COLO829 (cell line): ENCODE data around the gene ESR1.
"Not testable (repeated sequence)": the region's sequence is repeated elsewhere in the genome, so short reads cannot be mapped to it uniquely, and the experiment has no call there.

Experiments
- DNase-seq: peaks from one replicate; pipeline ENCODE4 v3.0.0; 2012; ENCODE audit warnings: low spot score

Gene ESR1

DNA sequence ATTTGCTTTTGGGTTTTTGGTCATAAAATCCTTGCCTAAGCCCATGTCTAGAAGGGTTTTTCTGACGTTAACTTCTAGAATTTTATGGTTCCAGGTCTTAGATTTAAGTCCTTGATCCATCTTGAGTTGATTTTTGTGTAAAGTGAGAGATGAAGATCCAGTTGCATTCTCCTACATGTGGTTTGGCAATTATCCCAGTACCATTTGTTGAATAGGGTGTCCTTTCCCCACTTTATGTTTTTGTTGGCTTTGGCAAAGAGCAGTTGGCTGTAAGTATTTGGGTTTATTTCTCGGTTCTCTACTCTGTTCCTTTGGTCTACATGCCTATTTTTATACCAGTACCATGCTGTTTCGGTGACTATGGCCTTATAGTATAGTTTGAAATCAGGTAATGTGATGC, 86.9 kb downstream of the ESR1 start:
- not testable (repeated sequence) for DNase-seq

DNA sequence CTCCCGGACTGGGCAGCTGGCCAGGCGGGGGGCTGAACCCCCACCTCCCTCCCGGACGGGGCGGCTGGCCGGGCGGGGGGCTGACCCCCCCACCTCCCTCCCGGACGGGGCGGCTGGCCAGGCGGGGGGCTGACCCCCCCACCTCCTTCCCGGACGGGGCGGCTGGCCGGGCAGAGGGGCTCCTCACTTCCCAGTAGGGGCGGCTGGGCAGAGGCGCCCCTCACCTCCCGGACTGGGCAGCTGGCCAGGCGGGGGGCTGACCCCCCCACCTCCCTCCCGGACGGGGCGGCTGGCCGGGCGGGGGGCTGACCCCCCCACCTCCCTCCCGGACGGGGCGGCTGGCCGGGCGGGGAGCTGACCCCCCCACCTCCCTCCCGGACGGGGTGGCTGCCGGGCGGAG, 91.7 kb downstream of the ESR1 start:
- DNase-seq: not testable (repeated sequence)

DNA sequence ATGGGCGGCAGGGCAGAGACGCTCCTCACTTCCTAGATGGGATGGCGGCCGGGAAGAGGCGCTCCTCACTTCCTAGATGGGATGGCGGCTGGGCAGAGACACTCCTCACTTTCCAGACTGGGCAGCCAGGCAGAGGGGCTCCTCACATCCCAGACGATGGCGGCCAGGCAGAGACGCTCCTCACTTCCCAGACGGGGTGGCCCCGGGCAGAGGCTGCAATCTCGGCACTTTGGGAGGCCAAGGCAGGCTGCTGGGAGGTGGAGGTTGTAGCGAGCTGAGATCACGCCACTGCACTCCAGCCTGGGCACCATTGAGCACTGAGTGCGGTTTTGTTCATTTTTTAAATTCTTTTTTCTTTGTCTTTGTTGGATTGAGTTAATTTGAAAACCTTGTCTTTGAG, 92.3 kb downstream of the ESR1 start:
- not testable (repeated sequence) for DNase-seq

DNA sequence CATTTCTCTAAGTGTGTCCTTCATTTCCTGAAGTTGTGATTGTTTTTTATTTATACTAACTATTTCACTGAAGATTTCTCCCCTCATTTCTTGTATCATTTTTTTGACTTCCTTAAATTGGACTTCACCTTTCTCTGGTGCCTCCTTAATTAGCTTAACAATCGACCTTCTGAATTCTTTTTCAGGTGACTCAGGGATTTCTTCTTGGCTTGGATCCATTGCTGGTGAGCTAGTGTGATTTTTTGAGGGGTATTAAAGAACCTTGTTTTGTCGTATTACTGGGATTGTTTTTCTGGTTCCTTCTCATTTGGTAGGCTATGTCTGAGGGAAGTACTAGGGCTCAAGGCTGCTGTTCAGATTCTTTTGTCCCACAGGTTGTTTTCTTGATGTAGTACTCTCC, 92.8 kb downstream of the ESR1 start:
- DNase-seq: no peak

DNA sequence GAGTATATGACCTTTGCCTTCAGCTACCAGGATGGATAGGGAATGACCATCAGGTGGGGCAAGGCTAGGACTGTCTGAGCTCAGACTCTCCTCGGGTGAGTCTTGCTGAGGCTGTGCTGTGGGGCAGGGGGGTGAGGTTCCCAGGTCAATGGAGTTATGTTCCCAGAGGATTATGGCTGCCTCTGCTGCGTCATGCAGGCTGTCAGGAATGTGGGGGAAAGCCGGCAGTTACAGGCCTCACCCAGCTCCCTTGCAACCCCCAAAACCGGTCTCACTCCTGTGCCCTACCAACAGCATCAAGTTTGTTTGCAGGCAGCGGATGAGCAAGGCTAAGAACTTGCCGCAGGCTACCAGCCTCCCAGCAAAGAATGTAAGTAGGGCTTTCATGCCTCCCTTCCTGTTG, 93.5 kb downstream of the ESR1 start:
- DNase-seq: no peak

DNA sequence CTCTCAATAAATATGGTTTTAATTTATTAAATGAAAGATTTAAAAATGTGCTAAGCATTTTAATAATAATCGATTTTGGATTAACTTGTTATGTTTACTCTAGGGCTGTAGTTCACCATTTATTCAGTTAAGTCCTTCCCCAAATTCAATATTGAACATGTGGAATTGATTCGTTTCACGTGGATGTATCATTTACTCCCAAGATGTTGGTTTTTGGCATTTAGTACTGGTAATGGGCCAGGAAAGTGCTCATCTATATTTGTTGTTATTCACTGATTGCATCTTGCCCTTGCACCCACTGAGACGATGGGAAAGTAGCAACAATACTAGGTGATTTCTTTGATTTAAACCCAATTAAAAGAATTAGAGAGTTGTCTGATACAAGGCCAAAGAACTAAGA, 97.1 kb downstream of the ESR1 start:
- no peak for DNase-seq

DNA sequence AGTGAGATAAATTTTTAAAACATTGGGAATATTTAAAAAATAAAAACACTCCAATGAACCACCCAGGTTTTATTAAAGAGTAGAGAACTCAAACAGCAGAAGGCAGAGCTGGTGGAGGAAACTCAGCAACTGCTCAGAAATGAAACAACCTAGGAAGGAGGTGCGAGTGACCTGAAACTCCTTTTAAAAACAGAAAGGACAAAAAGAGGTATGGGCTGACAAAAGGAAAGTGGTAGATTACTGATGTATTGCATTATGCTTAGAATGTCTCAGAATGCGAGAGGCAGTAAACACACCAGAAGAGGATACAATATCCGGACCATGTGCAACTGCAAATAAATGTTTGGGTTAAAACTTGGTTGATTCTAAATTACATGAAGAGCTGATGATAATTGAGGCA, 97.6 kb downstream of the ESR1 start:
- DNase-seq: no peak

DNA sequence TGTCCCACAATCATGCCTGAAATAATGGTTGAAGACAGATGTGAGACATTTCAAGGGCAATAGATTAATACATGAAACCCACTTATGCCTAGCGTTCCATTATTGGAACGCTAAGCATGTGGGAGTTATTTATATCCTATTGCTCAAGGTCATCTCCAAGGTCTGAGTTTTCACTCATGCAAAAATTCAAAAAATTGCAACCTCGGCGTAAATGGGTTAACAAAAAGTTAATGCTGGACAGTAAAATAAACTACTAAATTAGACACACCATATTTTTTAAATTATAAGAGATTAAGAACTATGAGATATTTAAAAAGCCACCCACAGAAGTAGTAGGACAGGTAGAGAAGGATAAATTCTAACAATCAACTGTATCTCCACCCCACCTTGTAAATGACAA, 98.4 kb downstream of the ESR1 start:
- no peak for DNase-seq

DNA sequence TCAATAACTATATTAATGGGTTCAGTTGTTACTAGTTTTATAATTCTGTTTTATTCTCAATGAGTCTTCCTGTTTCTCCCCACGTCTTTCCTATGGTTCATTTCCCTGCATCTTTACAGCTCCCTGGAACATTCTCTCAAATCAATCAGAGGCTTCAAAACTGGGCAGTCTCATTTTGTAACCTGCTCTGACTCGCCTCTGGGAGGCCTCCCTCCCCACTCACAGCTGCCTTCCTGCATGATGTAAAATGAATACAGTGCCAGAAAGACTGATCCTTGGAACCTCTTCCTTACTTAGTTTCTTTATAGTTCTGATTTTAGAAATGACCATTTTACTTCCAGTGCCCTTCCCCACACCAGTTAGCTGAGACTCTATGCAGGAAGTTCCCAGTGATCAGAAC, 103.9 kb downstream of the ESR1 start:
- DNase-seq: no peak

DNA sequence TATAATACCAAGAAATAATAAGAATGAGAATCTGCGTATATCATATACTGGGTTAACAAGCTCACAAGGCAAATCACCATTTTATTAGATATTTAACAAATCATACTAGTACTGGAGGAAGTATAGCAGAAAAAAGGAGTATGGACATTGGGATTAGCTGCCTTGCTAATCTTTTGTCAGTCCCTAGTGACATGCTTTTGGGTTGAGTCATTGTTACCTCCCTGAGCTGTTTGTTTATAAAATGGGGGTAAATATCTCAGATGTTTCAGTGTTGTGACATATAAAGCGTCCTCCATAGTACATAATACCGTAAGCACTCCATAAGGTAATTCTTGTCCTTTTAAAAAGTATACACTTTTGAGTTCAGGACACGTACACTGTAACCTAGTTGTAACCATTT, 107.0 kb downstream of the ESR1 start:
- no peak for DNase-seq

DNA sequence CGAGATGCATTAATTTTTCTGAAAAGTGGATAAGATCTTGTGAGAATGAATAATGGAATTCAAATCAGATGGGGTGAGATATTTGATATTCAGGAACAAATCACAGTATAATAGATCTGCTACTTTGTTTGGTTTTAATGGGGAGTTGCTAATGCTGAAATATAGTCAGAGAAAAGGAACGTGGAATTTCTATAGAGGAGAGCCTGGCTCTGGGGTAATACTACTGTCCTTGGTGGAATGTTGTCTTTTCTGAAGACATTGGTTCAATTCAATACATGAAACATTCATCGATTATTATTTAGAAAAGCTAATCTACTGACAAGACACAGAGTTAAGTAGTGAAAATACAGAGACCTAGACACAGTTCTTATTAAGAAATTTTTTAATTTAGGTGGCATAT, 108.6 kb downstream of the ESR1 start:
- no peak for DNase-seq

DNA sequence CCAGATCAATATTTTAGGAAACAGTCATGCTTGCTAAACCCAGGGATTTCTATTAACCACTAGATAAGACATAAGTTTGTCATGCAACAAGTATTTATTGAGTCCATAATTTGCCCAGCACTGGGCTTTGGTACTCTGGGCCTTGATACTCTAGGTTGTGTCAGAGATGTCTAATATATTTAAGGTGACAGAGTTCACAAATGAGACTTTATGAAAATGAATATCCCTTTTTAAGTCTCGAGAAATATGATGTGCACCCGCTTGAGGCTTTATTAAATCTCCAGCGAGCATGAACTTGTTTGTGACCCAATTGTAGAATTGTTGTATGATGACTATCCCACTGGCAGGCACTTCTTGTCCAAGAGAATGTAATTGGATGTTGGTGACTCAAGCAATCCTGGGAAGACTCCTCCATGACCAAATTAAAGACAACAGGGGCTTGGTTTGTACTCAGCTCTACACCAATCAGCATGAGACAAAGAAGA, 109.2 kb downstream of the ESR1 start:
- DNase-seq: no peak

DNA sequence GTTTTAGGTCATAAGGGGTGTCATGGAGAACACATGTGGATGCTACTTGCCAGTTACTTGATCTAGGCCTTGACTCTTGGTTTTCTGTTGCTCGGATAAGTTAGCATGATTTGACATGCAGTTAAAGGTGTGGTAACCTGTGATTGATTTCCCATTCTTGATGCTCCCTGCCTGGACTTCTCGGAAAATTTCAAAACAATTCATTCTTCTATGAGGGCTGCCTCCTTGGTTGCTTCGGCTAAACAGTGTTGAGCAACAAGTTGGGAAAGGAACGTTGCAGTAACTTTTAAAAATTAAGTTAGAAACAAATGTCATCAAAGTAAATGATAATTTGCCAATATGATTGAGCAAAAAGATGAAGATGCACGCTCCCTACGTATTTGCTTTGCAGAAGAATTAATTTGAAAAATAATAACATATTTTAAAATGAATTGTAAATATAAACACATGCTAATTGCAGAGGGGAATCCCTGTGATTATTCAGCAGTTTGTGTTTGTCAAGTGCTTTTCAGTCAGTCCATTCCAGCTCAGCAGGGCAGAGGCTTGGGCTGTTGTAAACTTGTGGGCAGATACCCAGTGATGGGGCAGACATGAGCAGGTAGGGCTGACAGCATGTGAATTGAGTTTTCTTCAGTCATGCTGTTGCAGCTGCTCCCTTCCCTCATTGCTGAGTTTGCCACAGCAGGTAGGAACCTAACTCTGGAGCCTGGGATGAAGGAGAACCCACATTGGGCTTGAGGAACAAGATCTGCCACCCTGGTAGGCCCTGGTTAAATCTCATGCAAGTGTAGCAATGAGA, 110.2 kb downstream of the ESR1 start:
- no peak for DNase-seq

DNA sequence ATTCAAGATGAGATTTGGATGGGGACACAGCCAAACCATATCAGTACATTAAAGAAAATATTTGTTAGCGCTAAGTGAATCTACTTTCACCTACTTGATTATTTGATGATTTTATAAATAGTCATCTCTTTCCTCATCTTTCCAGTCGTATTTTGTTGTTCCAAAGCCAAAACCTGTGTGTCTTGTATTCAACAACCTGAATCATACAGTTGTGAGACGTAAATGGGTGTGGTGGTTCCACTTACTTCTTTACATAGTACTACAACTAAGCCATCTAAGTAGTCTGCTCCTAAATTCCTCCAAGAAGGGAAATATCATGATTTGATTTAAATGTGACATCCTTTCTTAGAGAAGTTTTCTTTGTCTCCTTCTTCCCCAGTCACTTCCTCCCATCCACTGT, 132.8 kb downstream of the ESR1 start:
- no peak for DNase-seq

DNA sequence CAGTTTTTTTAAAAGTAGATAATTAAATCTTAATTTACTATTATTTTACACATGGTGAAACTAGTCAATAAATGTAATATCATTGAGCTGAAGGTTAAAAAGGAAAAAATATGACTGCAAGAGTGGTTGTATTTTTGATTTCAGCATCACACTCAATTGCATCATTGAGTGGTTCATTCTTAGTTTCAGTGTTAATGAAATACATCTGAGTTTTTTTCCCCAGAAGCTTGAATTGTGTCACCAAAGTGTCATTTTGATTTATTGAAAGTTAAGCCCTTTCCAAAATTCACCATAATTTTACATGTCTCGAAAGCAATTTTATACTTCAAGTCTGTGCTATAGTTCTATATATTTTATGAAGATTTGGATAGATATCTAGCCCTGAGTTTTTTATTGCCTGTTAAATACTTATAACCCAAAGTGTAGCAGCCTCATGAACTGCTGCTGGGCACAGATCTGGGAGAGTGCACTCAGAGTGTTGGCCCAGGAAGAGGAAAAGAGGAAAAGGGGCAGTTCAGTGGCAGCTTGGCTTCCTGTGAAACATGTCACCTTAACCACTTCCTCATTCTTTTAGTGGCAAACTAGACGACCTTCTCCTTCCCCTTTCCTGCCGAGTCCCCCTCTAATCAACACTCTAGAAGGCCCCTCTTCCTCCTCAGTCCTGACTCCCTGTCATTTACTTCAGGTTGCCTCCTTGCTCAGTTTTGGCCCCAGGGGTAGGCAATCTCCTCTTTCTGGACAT, 140.7 kb downstream of the ESR1 start:
- no peak for DNase-seq

DNA sequence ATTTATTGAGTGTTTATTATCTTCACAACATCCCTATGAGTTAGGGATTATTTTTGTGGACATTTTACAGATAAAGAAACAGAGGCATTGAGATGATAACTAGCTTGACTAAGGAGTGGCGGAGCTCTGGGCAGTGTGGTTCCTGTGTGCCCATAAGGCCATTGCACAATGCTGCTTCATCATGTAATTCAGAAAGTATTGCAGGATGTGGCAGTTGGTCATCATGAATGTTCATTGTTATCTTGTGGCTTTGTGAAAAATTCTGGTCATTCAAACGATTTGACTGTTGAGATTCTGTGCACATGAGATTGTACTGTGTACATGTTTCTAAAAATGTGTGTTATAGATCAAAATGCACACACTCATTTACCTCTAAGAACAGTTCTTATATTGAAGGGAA, 150.8 kb downstream of the ESR1 start:
- DNase-seq: no peak

DNA sequence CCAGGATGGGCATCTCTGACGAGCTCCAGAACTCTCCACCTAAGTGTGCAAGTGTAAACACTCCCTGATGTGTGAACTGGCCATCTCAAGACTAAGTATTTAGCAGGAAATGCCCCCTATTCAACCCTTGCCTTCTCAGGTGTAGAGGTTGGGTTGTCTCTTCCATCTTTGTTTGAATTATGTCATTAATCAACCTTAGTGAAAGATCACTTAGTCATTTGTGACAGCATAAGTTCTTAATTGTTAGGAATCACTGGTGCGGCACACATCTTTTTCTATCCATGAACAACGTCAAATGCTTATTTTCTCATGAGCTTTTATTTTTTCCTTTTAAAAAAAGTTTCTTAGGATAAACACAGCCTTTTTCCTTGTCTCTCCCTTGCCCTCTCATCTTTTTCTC, 151.6 kb downstream of the ESR1 start:
- DNase-seq: no peak

DNA sequence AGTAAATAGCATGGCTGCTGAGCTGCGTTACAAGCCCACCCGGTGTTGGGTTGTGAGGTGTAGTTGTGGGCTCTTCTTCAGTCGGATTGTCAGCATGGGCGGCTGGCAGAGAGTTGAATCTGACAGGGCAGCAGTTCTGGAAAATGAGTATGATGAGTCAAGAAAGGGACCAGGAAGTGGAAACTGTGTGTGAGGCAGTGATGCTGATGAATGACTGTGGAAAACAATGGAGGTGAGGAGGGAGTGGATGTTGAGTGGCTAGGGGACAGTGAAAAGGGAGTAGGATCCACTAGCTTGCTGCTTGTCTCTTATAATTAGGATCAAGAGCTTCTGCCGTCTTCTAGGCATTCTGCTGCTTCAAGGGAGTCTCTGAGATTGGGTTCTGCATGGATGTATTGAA, 154.3 kb downstream of the ESR1 start:
- no peak for DNase-seq

DNA sequence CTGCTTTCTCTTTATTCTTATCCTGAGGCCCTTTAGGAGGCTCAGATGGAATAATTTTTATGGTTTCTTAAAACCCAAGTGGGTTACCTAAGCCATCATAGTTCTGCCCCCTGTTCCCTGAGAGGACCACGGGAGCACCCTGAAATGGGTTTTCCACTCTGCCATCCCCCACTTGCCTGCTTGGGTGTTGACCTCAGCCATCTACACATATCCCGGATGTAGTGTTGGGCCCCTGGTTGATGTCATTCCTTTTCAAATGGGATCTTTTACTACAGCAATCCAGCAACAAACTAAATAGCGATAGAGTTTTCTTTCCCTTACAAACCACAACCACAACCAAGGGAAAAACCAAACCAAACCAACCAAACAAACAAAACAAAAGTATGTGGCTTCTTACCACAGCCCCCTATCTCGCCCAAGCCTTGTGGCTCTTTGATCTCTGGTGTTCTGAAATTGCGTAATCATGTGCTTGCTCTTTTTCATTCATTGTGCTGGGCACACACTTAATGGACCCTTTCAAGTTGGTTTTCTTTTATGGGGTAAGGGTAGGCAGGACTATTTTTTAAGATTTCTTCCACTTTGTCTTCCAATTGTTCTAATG, 154.9 kb downstream of the ESR1 start:
- DNase-seq: no peak

DNA sequence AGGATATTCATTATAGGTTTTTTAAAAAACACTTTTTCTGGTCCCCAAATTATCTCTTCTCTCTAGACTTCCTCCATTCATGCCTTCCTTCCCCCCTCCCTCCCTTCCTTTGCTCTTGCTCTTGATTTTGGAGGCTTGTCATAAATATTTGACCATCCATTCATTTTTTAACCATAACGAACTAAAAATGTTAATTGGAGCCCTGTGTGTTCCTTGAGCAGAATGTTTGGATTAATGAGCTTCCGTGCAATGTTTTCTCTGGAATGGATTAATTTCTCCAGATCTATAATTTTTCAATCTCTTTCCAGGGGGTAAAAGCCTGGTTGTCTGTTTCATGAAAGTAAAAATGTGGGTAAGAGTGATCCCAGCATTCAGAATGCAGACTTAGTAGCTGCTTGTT, 155.5 kb downstream of the ESR1 start:
- no peak for DNase-seq

DNA sequence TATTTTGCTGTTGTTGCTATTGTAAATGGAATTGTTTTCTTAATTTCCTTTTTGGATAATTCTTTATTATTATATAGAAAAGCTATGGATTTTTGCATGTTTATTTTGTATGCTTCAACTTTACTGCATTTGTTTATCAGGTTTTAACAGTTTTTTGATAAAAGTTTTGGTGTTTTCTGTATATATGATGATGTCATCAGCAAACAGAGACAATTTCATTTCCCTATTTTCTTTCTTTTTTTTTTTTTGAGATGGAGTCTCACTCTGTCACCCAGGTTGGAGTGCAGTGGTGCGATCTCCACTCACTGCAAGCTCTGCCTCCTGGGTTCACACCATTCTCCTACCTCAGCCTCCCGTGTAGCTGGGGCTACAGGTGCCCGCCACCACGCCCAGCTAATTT, 156.9 kb downstream of the ESR1 start:
- not testable (repeated sequence) for DNase-seq

DNA sequence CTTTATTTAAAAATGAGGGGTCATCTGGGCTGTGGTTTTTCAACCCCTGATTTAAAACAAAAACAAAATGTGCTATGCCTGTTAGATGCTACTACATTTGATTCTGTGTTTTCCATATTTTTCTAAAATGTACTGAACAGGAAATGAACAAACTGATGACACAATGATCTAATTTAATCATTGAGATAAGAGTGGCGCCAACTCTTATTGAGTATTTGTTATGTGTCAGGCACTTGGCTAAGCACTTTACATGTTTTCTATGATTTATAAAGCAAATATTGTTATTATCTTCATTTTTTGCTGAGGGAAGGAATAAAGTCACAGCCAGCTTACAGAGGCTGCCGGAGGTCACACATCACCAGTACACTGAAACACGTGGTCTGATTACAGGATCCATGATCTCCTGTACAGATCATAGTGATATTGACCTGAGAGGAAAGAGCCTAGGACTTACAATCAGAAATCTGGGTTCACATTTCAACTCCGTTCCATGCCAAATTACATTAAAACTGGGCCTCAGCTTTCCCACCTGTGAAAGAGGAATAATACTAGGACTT, 166.7 kb downstream of the ESR1 start:
- DNase-seq: no peak

DNA sequence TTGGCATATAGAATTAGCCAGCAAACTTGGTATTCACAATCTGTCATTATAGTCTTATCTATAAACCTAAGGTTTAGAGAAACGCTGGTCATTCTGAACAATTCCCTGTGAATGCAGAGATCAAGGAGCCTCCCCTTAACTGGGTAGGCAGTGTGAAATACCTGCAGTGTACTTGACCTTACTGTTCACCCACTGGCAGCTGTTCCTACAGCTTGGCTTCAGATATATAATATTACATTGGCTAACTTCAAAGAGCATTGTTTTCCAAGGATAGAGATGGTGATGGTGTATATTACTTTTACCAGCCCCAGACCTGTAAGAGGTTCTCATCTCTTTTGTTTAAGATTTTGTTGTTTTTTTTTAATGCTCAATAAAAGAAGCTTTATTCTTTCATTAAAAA, 168.3 kb downstream of the ESR1 start:
- no peak for DNase-seq
